GM12873 (cell line): ENCODE results near the gene CCDC12.

Experiments used
- CTCF ChIP-seq: IDR thresholded peaks from 2 replicates; pipeline ENCODE4 v1.5.1; 2012; ENCODE audit warnings: low read depth, mild to moderate bottlenecking, moderate library complexity, low read length, control low read depth; ENCODE audit not compliant: insufficient read depth; ENCODE audit errors: missing control alignments

Gene CCDC12

GRCh38 chr3:46905213-46905560 is 71.4 kb downstream of the CCDC12 start:
- TF ChIP-seq CTCF = no peak

GRCh38 chr3:46904303-46905212 is 72.0 kb downstream of the CCDC12 start:
- TF ChIP-seq CTCF = no peak

- TF ChIP-seq CTCF = no peak
These were observed 72.9 kb downstream of the CCDC12 start for GRCh38 chr3:46903341-46904302.

GRCh38 chr3:46902188-46902631 is 74.3 kb downstream of the CCDC12 start:
- no peak for TF ChIP-seq CTCF

- TF ChIP-seq CTCF = no peak
These were observed 74.9 kb downstream of the CCDC12 start for GRCh38 chr3:46901591-46902187.

GRCh38 chr3:46901061-46901460 is 75.5 kb downstream of the CCDC12 start:
- TF ChIP-seq CTCF = no peak

GRCh38 chr3:46900356-46900755 is 76.2 kb downstream of the CCDC12 start:
- TF ChIP-seq CTCF = no peak
